ENCODE results near the gene STUM. TPM values are rescaled to one million over a fixed set of nuclear protein-coding genes. Genes with fewer than 3 reads are reported as not detected.

The STUM gene
- total RNA-seq, 2 donors from 2014 or later: 1.3 to 1.6 TPM

DNA sequence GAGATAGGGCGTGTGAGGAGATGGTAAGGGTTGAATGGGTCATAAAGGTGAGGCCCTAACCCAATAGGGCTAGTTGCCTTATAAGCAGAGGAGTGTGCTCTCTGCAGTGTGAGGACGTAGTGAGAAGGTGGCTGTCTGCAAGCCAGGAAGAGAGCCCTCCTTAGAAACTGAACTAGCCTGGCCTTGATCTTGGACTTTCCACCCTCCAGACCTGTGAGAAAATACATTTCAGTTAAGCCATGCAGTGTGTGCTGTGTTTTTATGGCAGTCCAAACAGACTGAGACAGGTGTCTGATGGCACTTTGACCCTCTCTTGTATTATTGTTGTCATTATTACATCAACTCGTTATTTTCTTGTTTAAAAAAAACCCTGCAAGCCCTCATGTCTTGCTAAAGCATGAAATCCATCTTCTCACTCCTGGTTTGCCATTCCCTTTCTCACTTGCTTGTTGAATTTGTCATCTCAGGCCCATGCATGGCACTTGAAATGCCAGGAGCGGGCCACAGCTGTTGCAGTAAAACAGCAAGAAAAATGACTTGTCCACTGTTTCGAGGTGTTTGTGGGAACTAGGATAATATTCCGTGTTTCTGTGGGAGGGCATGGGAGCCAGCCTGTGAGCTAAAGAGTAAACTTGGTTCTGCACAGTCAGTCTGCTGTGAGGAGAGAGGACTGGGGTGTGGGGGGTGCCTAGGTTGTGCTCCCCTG lies 78.6 kb downstream of the STUM start:
- Histone ChIP-seq H3K4me3 (no peak overlapping the region), H3K9me3 (no peaks in the 10 kb centered on the region), H3K4me1 (peaks cover 6% of the 10 kb centered on the region), H3K36me3 (replicated peaks in 1 of 2; ENCODE audit: insufficient read depth in 1 of 2, low read depth in 2 of 2) (no peaks in the 10 kb centered on the region), H3K27me3 (no peaks in the 10 kb centered on the region), H3K27ac (no peak overlapping the region)
- DNase-seq (no peak), ATAC-seq (no peak)
- intact Hi-C loops (cut with DNase I): no loop called here
- TF ChIP-seq CTCF (IDR thresholded peaks at IDR 0.05): no peak
- no peak for TF ChIP-seq POLR2A (IDR thresholded peaks at IDR 0.05)
- WGBS, 2 donors: 73 to 82% methylated on average over 6 of the region's 6 CpGs

DNA sequence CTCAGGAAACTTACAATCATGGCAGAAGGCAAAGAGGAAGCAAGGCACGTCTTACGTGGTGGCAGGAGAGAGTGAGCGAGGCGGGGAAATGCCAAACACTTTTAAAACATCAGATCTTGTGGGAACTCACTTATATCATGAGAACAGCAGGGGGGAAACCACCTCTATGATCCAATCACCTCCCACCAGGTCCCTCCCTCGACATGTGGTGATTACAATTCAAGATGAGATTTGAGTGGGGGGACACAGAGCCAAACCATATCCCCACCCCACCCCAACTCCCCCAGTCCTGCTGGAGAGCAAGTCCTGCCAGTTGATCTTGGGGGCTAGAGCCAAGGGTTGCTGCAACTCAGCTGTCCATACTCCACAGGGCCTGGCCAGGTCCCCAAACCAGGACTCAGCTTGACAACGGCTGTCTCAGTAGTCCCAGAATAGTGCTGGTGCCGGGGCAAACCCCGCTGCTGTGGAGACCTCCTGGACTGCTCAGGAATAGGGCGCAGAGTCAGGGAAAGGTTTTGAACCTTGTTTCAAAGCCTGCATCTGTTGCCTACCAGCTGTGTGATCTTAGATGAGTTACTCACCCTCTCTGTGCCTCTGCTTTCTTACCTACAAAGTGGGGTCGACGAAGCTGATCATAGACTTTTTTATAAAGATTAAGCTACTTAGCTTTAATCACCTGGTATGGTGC lies 79.5 kb downstream of the STUM start:
- ATAC-seq: no peak
- no peak for DNase-seq
- Histone ChIP-seq H3K36me3 (replicated peaks in 1 of 2; ENCODE audit: insufficient read depth in 1 of 2, low read depth in 2 of 2) (no peaks in the 10 kb centered on the region), H3K27me3 (no peaks in the 10 kb centered on the region), H3K4me1 (peaks cover 6% of the 10 kb centered on the region), H3K4me3 (no peak overlapping the region), H3K27ac (no peak overlapping the region), H3K9me3 (no peaks in the 10 kb centered on the region)
- intact Hi-C loops (cut with DNase I): no loop called here
- TF ChIP-seq CTCF (IDR thresholded peaks at IDR 0.05) (no peak), POLR2A (IDR thresholded peaks at IDR 0.05) (no peak)
- 88 to 94% methylated on average over 7 to 11 of the region's 11 CpGs for WGBS, 2 donors

DNA sequence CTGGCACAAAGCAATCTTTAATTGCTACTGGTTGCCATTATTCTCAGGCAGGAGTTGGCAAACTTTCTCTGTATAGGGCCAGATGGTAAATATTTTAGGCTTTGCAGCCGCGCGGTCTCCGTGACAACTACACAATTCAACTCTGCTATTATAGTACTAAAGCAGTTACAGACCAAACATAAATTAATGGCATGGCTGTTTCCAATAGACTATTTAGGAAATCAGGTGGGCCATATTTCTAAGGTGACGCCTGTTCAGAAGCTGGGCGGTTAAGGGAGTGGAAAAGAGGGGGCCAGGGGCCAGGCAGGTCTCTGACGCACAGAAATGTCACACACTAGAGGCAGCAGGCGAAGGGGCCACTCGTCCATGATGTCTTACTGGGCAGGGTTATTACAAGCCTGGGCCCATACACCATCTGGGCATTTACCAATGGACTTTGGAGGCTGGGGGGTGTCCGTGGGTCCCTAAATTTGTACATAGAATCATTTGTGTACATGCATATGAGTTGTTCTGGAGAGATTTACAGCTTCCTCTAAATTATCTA lies 80.1 kb downstream of the STUM start:
- intact Hi-C loops (cut with DNase I): no loop called here
- no peak overlapping the region for H3K27ac ChIP-seq
- peaks cover 7% of the 10 kb centered on the region for H3K4me1 ChIP-seq
- DNase-seq (no peak), ATAC-seq (no peak)
- H3K36me3 ChIP-seq (replicated peaks in 1 of 2; ENCODE audit: insufficient read depth in 1 of 2, low read depth in 2 of 2): no peaks in the 10 kb centered on the region
- TF ChIP-seq CTCF (IDR thresholded peaks at IDR 0.05) (no peak), POLR2A (IDR thresholded peaks at IDR 0.05) (no peak)
- WGBS, 2 donors: 90 to 93% methylated on average over 10 of the region's 10 CpGs
- H3K9me3 ChIP-seq: no peaks in the 10 kb centered on the region
- H3K4me3 ChIP-seq: no peak overlapping the region
- no peaks in the 10 kb centered on the region for H3K27me3 ChIP-seq

- intact Hi-C loops (cut with DNase I): no loop called here
- WGBS, 2 donors: 76 to 85% methylated on average over 16 of the region's 18 CpGs
- no peaks in the 10 kb centered on the region for H3K36me3 ChIP-seq (replicated peaks in 1 of 2; ENCODE audit: insufficient read depth in 1 of 2, low read depth in 2 of 2)
- H3K4me3 ChIP-seq: no peak overlapping the region
- DNase-seq (no peak), ATAC-seq (no peak)
- TF ChIP-seq POLR2A (IDR thresholded peaks at IDR 0.05): no peak
- no peak for TF ChIP-seq CTCF (IDR thresholded peaks at IDR 0.05)
- H3K9me3 ChIP-seq: no peaks in the 10 kb centered on the region
- no peaks in the 10 kb centered on the region for H3K27me3 ChIP-seq
- no peak overlapping the region for H3K27ac ChIP-seq
- H3K4me1 ChIP-seq: peaks cover 13% of the 10 kb centered on the region
These were observed 80.8 kb downstream of the STUM start for GRCh38 chr1:226629210-226629895.
